C1 segment of cervical spinal cord (tissue), 14 donors: ENCODE results near the gene TMEM81.

Source experiments
- DNase-seq, 14 donors: peaks; one replicate each; lab custom pipeline; 2025; lab: John Stamatoyannopoulos, UW

Gene TMEM81

GRCh38 chr1:205076245-205076761, 8.0 kb downstream of the TMEM81 start:
- no peak for DNase-seq

DNA sequence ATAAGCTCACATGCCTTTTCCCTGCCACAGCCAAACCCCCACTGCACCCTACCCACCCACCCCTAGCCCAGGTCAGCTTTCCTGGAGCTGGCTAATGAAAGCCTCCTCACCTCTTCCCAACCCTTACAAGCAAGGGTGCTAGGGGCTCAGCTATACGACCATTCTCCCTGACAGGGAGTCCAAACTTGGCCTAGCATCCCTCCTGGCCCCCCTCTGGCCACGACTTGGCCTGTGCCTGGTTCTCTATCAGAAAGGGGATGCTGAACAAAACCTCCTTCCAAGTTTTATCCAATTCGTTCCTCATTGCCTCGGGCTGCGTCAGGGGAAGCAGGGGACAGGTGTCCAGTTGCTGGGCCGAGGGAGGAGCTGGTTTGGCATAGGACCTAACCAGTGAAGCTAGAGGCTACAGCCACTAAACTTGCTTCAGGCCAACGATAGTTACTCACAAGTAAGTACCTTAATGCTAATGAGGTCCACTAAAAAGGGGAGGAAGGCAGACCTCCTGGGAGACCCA, 8.6 kb downstream of the TMEM81 start:
- DNase-seq, result no peak

DNA sequence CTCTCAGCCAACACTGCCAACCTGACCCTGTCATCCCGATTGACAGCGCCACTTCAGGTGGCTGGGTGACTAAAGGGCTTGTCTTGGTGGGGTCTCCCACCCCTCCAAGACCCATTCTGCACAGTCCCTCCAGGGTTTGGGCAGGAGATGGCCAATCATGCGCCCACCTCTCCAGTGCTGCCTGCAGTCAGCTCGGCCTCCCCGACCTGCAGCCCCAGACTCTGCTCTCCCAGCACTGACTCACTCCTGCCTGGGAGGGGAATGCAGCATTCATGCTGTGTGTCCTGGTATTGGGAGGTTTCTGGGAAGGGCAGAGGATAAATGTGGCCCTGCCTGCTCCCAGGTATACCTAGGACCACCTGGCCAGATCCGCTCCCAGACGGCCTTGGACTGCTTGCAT, 9.7 kb downstream of the TMEM81 start:
- DNase-seq, result no peak

DNA sequence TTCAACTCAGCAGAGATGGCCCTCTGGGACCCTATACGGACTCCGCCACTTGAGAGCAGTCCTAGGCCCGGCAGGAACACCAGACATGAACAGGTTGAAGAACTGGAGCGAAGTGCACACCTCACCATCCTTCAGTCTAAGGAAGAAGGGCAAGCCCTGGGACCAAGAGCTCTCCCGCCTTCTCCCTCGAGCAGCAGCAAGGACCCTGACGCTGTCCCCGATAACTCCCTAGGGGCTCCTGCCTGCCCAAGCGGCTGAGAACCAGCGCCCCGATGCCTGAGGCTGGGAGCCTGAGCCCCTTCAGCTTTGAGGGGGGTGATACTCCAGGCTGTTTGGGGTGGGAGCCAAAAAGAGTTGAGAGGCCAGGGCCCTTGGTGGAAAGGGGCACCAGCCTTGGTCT, 10.2 kb downstream of the TMEM81 start:
- DNase-seq, result no peak

DNA sequence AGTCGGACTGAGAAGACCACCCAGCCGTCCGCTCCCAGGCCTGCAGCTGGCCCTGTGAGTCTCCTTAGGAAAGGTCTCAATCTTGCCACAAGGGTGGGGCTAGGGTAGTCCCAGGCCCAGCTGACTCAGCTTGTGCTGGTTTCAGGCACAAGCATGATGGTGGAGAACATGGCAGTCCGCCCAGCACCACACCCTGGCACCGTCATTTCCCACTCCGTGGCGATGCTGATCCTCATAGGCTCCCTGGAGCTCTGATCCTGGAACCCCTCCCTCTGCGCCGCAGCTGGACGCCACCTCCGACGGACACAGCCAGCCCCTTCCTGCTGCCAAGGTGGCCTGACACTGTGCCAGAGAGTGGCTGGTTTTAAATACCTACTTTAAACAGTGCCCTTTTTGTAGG, 10.7 kb downstream of the TMEM81 start:
- no peak for DNase-seq

GRCh38 chr1:205072881-205073280, 11.4 kb downstream of the TMEM81 start:
- no peak for DNase-seq

- no peak for DNase-seq
Observed at GRCh38 chr1:205072286-205072685, 12.0 kb downstream of the TMEM81 start.

DNA sequence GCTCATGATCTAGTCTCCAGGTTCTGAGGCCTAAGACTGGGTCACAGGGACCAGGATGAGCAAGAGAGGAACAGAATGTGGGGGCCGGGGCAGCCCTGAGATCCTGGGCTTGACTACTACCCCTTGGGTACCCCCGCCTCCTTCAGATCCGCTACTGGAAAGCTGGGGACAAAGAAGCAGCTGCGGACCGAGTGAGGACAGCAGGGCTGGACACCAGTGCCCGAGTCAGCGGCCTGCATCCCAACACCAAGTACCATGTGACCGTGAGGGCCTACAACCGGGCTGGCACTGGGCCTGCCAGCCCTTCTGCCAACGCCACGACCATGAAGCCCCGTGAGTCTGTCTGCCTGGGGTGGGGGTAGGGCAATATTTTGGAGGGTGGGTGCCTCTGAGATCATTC, 12.5 kb downstream of the TMEM81 start:
- DNase-seq, result peak in 7 of 14 donors; percentile 28 to 62 (median 39)

DNA sequence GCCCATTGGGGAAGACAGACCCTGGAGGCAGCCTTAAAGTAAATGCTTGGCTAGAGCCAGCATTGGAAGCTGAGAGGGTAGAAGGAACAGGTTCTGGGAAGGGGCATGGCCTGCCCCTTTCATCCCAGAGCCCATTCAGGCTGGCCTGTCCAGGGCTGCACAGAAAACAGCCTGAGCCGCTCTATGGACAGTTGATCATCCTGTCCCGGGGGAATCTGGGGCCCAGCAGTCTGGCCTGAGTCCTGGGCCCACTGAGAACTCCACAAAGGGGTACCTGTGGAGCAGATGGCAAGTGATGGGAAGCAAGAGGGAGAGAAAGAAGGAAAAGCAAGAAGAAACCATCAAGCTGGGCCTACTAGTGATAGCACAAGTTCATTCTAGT, 13.2 kb downstream of the TMEM81 start:
- no peak for DNase-seq

DNA sequence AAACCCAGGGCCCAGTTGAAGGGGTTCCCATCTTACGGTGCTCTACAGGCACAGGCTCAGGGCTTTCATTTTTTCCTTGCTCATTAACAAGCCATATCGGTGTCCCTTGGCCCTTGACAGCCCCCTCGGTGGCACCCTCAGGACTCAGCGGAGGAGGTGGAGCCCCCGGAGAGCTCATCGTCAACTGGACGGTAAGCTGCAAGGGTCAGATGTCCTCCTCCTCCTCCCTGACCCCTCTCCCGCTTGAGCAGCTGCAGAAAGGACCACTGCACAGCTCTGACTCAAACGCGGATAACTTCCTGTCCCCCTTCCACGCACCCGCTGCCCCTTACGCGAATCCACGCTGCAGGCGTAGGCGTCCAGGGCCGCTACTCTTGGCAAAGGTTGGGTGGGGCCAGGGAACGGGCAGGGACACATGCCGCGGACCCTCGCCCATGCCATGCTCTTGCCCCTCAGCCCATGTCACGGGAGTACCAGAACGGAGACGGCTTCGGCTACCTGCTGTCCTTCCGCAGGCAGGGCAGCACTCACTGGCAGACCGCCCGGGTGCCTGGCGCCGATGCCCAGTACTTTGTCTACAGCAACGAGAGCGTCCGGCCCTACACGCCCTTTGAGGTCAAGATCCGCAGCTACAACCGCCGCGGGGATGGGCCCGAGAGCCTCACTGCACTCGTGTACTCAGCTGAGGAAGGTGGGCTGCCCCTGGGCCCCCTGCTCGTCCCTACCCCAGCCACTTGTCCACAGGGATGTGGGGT, 14.7 kb downstream of the TMEM81 start:
- DNase-seq, result peak in 1 of 14 donors; percentile 42

DNA sequence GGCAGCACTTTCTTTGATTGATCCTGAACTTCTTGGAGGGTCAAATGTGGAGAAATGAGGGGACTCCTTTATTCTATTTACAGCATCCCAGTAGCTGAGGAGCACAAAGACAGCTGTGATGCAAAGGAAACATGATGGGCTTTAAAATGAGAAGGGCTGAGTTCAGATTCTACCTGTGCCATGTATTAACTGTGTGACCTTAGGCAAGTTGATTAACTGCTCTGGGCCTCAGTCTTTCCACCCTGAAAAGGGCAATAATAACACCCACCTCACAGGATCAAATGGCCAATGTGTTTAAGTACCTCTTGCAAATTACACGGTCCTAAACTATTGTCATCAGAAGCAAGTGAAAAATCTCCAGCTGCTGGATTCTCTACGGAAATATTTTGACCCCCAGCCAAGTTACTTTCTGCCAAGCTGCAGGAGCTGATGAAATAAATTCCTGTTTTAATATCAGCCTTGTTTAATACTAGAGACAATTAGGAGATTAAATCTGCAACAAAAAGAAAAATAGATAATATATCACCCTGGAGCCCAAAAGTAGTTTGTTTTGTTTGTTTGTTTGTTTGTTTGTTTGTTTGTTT, 15.7 kb downstream of the TMEM81 start:
- DNase-seq, result no peak

DNA sequence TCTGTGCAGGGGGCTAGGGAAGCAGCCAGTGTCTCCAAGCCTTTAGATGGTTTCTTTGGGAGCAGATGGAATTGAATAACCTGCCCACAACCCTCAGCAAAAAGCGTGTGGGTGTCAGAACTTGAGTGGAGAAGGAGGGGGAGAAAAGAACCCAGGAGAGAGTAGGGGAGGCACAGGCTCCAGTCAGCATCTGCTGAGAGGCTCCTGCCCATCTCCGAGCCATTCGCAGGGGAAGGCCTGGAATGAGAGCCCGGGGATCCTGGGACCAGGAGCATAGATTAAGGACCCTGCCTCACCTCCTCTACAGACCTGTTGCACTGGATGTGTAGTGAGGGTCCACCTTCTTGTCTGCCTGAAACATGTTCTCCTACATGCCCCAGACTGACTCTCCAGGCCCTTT, 16.3 kb downstream of the TMEM81 start:
- no peak for DNase-seq

- no peak for DNase-seq
Observed at GRCh38 chr1:205067031-205067430, 17.2 kb downstream of the TMEM81 start.

DNA sequence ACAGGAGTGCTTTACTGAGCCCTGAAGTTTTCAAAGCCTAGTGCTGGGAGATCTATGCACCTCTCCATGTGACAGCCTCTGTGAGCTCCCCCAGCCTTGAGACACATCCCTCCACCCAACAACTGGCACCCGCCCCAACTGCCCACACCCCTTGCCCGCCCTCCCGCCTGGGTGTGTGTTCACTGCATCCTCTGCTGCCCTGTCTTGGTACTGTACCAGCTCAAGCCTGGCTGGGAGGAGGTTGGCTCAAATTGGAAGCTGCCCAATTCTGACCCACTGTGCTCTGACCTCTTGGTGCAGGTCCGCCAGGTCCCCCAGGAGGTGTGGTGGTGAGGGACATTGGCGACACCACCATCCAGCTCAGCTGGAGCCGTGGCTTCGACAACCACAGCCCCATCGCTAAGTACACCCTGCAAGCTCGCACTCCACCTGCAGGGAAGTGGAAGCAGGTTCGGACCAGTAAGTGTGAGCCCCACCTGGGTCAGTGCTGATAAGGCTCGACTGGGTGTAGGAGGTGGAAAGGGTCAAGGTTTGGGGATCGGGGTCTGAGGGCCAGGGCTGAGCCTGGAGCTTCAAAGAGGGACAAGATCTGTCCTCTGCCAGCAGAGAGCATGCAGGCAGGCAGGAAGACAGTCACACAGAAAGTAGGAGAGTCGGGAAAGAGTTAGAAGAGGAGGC, 18.0 kb downstream of the TMEM81 start:
- no peak for DNase-seq

- DNase-seq, result no peak
Observed at GRCh38 chr1:205065666-205066065, 18.6 kb downstream of the TMEM81 start.

DNA sequence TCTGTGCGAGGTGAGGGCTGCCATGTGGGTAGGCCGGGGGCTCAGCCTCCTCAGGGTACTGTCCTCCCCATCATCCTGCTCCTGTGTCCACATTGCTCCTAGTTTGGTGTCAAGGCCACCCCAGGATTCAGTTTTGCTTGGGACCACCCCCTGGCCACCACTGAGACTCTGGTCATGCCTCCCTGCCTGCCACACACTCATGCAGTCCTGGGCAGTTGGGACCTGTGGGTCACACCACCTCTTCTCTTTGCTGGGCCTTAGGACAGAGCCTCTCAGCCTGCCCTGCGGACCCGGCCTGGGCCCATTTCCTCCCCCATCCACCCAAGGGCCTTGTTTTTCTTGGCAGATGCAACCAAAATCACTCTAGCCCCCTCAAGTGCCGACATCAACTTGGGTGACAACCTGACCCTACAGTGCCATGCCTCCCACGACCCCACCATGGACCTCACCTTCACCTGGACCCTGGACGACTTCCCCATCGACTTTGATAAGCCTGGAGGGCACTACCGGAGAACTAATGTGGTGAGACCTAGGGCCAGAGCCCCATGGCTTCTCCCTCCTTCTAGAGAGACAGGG, 19.4 kb downstream of the TMEM81 start:
- no peak for DNase-seq

DNA sequence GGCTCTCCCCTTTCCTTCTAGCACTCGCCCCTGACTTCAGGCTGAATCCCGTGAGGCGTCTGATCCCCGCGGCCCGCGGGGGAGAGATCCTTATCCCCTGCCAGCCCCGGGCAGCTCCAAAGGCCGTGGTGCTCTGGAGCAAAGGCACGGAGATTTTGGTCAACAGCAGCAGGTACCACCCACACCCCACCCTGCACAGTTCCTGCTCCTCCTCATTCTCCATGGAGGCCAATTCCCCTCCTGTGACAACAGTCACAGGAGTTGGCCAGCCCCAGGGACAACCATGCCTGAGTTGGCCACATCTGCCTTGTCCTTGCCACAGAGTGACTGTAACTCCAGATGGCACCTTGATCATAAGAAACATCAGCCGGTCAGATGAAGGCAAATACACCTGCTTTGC, 20.0 kb downstream of the TMEM81 start:
- no peak for DNase-seq

GRCh38 chr1:205062895-205063294, 21.4 kb downstream of the TMEM81 start:
- DNase-seq, result no peak

DNA sequence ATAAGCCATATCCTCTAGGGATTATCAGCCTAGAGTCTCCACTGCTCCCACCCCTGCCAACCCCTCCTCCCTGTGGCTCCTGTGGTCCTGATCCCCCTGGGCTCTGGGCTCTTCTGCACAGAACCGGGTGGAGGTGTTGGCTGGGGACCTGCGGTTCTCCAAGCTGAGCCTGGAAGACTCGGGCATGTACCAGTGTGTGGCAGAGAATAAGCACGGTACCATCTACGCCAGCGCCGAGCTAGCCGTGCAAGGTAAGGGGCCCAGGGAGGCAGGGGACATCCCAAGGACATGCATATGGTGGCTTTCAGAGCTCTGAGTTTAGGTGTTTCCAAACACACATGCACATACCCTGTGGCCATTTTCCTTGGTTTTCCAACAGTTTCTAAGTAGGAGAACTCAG, 21.9 kb downstream of the TMEM81 start:
- no peak for DNase-seq

DNA sequence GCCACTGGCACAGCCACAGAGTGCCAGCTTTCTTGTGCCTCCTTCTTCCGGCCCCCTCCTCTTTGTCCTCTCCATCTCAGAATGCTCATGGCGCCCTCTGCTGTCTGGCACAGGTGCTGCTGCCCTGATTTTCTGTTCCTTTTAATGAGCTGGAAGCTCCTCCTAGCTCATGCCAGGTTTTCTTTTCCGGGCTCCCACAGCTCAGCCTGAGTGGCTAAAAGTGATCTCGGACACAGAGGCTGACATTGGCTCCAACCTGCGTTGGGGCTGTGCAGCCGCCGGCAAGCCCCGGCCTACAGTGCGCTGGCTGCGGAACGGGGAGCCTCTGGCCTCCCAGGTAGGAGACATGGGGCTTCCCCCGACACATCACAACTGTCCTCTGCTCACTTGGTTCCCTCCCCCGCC, 22.6 kb downstream of the TMEM81 start:
- peak in 11 of 14 donors; percentile 53 to 94 (median 69) for DNase-seq

GRCh38 chr1:205061227-205061626, 23.0 kb downstream of the TMEM81 start:
- peak in 1 of 14 donors; percentile 39 for DNase-seq

DNA sequence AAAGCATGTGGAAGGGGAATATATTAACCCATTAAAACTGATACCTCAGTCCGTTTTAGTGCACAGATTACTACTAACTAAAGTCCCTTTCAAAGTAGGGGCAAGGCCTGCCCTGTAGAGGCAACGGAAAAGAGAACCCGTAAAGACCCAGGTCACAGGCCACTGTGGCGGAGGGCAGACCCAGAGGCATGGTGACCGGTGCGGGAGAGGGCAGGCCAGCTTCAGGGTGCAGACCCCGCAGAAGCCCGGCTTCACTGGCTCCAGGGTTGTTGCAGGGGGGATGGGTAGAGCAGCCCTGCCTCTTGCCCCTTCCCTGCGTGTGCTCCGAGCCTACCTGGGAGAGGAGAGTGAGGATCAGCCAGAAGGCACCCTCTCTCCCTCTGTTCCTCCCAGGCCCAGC, 23.5 kb downstream of the TMEM81 start:
- DNase-seq, result no peak
